CD4-positive, alpha-beta T cell treated with Interferon alpha-2 for 1 hour (primary cell): Measurements from ENCODE around the gene MARCHF3.
"Not testable (repeated sequence)": the region's sequence is repeated elsewhere in the genome, so short reads cannot be mapped to it uniquely, and the experiment has no call there.

ENCODE experiments used
- DNase-seq, 2 donors: peaks; one replicate each; pipeline ENCODE4 v3.0.0-alpha.2; 2020 to 2022

MARCHF3 gene

GRCh38 chr5:127030259-127031146 is at the start of gene MARCHF3:
TSS of gene MARCHF3 (minus strand) at chr5:127030558. CDS start at chr5:126918171, 112,387 bp downstream.
- peak; percentile 94 to 95 for DNase-seq

DNA sequence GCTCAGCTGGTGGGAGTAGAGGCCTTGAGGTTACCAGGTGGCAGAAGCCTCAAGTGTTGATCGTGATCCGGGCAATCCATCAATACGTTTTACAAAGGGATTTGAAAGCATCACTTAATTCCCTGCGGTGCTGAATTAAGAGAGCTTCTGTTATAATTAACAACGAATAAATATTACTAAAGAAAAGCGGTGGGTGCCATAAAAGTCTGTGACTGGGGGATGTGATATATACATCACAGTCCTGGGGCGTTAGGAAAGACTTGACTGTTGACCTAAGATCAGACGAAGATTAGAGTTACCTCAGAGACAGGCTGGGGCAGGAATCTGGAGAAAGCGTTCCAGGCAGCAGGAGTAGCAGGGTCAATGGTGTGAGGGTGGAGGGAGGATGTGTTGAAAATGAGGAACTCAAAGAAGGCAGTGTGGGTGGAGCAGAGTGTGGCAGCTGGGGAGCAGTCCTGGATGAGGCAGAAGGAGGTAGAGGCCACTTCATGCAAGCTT is 49.7 kb upstream of the MARCHF3 start:
- DNase-seq, result peak in 1 of 2 donors; percentile 6

DNA sequence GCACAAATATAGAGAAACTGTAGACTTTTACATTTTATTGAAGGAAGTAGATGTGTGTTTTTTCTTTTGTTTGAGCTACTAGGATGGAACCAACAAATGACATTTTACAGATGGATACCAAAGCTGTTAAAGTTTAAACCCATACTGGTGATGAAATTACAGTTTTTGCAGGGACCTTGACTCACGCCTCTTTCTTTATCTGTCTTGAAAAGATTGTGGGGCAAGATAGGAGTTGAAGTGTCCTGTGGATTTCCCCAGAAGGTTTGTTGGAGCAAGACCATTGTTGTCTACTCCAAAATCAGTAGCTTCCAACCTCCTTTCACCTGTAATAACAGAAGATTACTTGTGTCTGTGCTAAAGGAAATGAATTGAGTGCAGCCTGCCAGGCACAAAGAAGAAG is 47.0 kb upstream of the MARCHF3 start:
- no peak for DNase-seq

DNA sequence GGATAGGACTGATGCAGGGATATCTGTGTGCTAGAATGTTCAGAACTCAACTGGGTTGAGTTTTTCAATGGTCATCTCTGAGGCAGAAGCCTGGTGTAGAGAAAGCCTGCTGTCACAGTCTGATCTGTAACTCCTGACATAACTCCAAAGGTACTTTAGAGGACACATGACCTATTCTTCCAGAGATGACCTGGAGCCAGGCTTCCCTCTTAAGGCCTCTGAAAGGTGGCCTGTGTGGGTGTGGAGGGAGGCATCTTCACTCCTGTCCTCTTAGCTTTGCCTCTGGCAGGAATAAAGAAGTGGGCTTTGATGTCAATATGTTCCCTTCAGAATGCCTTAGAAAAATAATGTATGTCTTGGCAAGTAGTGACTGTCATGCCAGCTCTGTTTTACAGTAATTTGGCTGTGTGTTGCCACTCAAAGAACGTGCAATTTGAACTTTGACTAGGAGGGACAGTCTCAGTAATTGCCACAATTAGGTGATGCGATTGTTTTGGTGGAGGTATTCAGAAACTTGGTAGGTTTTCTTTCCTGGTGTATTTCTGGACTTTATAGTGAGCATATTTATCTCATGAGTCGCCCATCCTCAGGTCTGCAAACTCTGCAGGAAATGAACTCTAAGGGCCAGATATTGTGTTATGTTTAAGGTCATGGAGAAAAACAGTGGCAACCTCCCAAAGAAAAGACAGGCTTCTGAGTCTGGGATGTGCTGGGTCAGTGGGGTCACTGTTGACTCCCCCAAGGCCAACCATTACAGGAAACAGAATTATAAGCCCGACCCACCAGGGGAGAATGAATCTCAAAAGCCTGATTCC is 46.2 kb upstream of the MARCHF3 start:
- no peak for DNase-seq

GRCh38 chr5:127074466-127074865 is 44.1 kb upstream of the MARCHF3 start:
- DNase-seq, result no peak

DNA sequence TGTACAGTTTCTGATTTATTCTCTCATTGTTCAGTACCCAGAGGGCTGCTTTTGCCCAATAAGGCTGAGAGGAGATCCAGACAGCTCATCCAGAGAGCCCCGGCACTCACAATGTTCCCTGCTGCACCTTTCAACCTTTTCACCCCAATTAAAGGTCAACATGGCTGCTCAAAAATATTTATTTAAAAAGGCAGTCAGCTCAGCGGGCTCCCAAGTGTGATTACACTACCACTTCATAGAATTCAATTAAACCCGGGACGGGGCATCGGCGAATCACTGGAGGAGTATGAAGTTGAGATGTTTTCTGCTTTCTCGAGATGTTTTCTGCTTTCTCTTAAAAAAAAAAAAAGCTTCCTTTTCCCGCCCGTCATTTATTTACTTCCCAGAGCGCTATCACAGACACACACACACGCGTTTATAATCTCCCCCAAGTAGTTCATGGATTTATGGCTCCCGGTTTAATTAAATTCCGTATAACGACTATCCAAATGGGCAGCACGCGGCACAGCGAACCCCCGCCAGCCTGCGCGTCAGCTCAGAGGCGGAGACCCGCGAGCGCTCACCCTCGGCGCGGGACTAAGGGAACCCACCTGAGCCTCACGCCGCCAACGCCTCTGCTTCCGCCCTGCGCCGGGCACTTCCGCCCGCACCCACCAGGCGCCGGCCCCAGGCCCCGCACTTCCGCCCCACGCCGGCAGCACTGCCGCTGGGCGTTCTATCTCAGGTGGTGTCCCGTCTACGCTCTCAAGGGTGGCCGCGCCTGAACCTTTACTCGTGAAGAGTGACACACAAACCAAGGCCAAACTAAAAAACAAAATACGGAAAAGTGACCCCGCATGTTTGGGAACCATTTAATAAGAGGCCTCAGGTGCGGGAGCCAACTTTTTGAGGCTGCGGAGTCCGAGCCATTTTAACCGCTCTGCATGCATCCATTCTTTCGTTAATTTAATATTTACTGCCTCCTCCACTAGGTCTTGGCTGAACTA is 42.8 kb upstream of the MARCHF3 start, which contains the start of gene C5orf63:
Gene C5orf63 (minus strand): TSS at position 642 of the 986 bp plus-strand sequence. CDS start 14,507 bp downstream, outside the sequence.
- peak; percentile 75 to 76 for DNase-seq

DNA sequence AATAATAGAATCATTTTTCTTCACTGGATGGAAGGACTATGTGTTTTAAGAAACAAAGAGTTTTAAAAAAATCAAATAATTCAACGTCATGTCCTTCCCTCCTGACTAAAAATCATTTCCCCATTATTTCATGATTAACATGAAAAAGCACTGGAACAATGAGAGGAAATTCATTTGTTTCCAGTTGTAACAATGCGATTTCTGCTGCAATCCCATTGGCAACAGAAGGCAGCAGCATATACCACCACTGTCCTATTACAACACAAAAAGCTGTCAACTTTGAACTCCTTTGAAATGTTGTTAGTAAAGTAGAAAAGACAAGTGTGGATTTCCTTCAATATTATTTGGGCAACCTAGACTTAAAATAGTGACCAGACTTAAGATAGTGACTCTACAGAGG is 39.9 kb upstream of the MARCHF3 start:
- DNase-seq, result no peak

- DNase-seq, result no peak
Observed at GRCh38 chr5:127068493-127069214, 38.3 kb upstream of the MARCHF3 start.

GRCh38 chr5:127066721-127067120 is 36.4 kb upstream of the MARCHF3 start:
- no peak for DNase-seq

- no peak for DNase-seq
Observed at GRCh38 chr5:127064253-127064840, 34.0 kb upstream of the MARCHF3 start.

- DNase-seq, result no peak
Observed at GRCh38 chr5:127063257-127063913, 33.0 kb upstream of the MARCHF3 start.

DNA sequence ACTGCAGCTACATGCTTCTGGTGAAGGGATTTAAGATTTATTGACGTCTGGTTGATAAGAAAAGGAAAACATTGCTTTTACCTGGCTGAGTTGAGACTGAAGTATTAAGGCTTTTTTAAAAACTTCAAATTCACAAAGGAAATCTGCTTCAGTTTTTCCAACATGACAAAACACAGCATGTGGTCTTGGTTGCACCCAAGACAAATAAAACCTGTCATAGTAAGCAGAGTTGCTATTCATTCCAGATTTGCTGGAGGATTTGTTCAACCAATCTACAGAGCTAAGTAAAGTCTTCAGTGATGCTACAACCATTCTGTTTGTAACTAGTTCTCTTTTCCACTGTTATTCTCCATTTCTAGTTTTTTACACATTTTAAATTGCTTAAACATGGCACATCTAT is 31.6 kb upstream of the MARCHF3 start:
- no peak for DNase-seq

DNA sequence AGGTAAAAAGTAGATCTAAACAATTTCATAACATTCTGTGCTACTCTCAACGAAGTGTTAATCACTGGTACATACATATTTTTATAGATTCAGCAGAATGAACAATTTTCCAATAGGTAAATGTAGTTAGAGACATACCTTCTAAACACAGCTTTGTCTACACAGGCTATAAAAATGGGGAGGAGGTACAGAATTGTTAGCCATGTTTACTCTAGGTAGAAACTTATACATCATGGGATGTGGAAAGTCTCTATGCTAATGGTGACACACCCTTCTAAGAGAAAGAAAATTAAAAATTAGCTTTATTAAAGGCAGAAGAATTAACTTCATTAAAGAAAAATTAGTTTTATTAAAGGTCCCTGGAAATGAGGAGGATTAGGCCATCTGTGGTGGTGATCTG is 31.2 kb upstream of the MARCHF3 start:
- no peak for DNase-seq

DNA sequence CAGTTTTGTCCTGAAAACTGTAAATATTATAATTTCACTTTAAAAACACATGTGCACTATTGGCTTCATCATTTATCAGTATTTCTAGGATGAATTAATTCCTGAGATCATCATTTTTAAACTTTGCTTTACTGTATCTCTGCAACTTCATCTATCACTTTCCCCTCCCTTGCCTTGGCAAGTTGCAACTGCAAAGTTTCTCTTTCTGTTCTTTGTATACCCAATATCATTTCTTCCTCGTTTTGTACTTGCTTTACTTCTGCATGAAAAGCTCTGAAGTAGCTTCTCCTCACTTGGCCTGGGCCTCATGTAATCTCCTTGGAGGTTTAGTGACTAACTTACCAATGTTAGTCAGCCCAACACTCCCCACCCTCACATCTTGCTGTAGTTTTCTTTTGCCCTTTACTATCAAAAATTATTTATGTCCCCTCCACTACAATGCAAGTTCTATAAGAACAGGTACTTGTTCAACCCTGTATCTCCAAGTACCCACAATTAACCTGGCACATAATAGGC is 30.2 kb upstream of the MARCHF3 start:
- no peak for DNase-seq

DNA sequence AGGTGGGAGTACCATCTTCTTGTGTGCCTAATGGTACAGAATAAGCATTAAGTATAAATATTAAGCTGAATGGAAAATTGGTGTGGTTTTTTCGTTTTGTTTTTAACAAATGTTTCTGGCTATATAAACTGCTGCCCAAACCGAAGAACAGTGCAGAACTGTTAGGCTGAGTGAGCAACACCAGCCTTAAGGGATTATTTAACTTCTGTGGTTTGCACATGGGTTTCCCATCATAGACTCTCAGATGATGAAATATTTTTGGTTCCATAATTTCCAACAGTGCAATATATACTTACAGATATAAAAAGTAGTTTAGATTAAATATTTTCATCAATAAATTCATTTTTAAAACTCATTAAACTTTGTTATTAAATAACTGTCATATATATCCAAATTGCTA is 26.5 kb upstream of the MARCHF3 start:
- DNase-seq, result no peak

DNA sequence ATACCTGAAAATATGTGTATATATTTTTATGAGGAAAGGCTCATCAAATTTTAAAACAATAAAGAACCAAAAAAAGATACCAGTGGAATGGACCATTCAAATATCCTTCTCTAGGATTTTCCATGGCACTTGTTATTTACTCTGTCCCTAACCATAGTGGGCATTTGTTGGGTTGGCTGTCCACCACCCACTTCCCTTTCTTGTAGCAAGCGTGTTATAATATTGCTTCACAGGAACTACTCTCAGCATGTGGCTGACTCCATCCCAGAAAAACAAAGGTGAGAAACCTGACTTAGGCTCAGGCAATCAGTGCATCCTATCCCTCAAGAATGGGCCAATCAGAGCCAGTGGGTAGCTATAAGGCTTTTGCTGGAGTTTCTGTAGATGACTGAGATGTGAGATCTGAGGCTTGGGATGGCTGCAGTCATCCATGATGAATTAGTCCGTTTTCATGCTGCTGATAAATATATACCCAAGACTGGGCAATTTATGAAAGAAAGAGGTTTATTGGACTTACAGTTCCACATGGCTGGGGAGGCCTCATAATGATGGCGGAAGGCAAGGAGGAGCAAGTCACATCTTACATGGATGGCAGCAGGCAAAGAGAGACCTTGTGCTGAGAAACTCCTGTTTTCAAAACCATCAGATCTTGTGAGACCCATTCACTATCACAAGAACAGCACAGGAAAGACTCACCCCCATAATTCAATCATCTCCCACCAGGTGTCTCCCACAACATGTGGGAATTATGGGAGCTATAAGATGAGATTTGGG is 25.7 kb upstream of the MARCHF3 start:
- no peak for DNase-seq

- DNase-seq, result not testable (repeated sequence)
Observed at GRCh38 chr5:127053551-127053950, 23.2 kb upstream of the MARCHF3 start.

- DNase-seq, result no peak
Observed at GRCh38 chr5:127053049-127053448, 22.7 kb upstream of the MARCHF3 start.

DNA sequence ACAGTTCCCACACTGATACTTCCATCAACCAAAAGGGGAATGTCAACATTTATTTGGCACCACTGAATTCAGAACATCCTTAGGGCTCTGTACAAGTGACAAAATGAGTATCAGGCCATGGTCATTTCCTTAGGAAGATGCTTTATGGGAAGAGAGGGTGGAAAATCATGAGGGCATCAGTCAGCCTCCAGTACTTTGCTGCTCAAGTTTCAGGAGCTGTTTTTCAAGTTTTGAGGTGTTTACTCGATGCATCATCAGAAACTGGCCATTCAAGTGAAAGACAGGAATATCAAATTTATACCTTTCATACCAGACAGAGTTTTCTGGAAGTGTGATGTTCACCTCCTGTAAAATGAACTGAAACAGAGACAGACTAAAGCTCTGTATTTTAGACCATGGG is 21.2 kb upstream of the MARCHF3 start:
- no peak for DNase-seq
